Keratinocyte (primary cell): ENCODE measurements around the gene PIGT. TPM values are rescaled to one million over a fixed set of nuclear protein-coding genes. Genes with fewer than 3 reads are reported as not detected.
"Not testable (repeated sequence)": the region's sequence is repeated elsewhere in the genome, so short reads cannot be mapped to it uniquely, and the experiment has no call there.

Experiments used
- DNase-seq: peaks from one replicate; pipeline ENCODE4 v3.0.0-alpha.2; 2011; ENCODE audit warnings: low read depth, missing footprints, low spot score
- FAIRE-seq: peaks from 2 replicates; lab custom pipeline; 2011; peaks lifted over from hg19 to GRCh38; lab: Jason Lieb, UNC
- H2AFZ ChIP-seq: 2 replicates; pipeline ENCODE4 v1.6.0; 2012; ENCODE audit warnings: low read length, control low read depth, inconsistent platforms; ENCODE audit not compliant: control insufficient read depth
- H3K27ac ChIP-seq: 2 replicates; pipeline ENCODE4 v1.5.1; 2011; ENCODE audit warnings: low read length; ENCODE audit not compliant: control insufficient read depth, insufficient read depth
- H3K27me3 ChIP-seq: 3 replicates; pipeline ENCODE4 v1.6.0; 2011; ENCODE audit warnings: low read length; ENCODE audit not compliant: control insufficient read depth, insufficient read depth; ENCODE audit errors: extremely low read depth
- H3K36me3 ChIP-seq, 2 experiments: 2 replicates in 1 of 2; 3 replicates in 1 of 2; pipeline ENCODE4 v1.5.1; 2011; ENCODE audit warnings: low read length in 2 of 2, mild to moderate bottlenecking in 1 of 2; ENCODE audit not compliant: control insufficient read depth in 2 of 2, insufficient read depth in 2 of 2; ENCODE audit errors: extremely low read depth in 1 of 2
- H3K4me1 ChIP-seq: 3 replicates; pipeline ENCODE4 v1.5.1; 2011; ENCODE audit warnings: low read length; ENCODE audit not compliant: control insufficient read depth, insufficient read depth; ENCODE audit errors: extremely low read depth
- H3K4me2 ChIP-seq: 3 replicates; pipeline ENCODE4 v1.6.0; 2011; ENCODE audit warnings: low read depth, low read length; ENCODE audit not compliant: control insufficient read depth, insufficient read depth; ENCODE audit errors: extremely low read depth
- H3K4me3 ChIP-seq, 3 experiments: fragments of 200-600 bp in 1 of 3; sonication (generic) in 1 of 3; 2 replicates in 2 of 3; 3 replicates in 1 of 3; pipeline ENCODE4 v1.5.1; 2011 to 2016; ENCODE audit warnings: low read length in 3 of 3, mild to moderate bottlenecking in 3 of 3, control low read depth in 2 of 3, inconsistent platforms in 1 of 3, low read depth in 1 of 3, mixed read lengths in 1 of 3, mixed run types in 1 of 3, moderate library complexity in 1 of 3; ENCODE audit not compliant: control insufficient read depth in 2 of 3, insufficient read depth in 2 of 3; ENCODE audit errors: extremely low read depth in 1 of 3
- H3K79me2 ChIP-seq: 2 replicates; pipeline ENCODE4 v1.6.0; 2012; ENCODE audit warnings: low read length; ENCODE audit not compliant: control insufficient read depth, insufficient read depth
- H3K9ac ChIP-seq: 3 replicates; pipeline ENCODE4 v1.6.0; 2011; ENCODE audit warnings: low read length; ENCODE audit not compliant: control insufficient read depth, insufficient read depth; ENCODE audit errors: extremely low read depth
- H3K9me1 ChIP-seq: 3 replicates; pipeline ENCODE4 v1.6.0; 2011; ENCODE audit warnings: low read length; ENCODE audit not compliant: control insufficient read depth, insufficient read depth; ENCODE audit errors: extremely low read depth
- H3K9me3 ChIP-seq: 2 replicates; pipeline ENCODE4 v1.5.1; 2012; ENCODE audit warnings: low read depth, low read length; ENCODE audit not compliant: control insufficient read depth
- H4K20me1 ChIP-seq: 3 replicates; pipeline ENCODE4 v1.6.0; 2011; ENCODE audit warnings: low read length; ENCODE audit not compliant: control insufficient read depth, insufficient read depth; ENCODE audit errors: extremely low read depth
- EZH2 ChIP-seq: IDR thresholded peaks from one replicate; pipeline ENCODE4 v1.6.1; 2012; ENCODE audit warnings: inconsistent platforms, mild to moderate bottlenecking, low read length, moderate library complexity
- dilution Hi-C: fragments of 300-500 bp; cut with MboI; formaldehyde crosslinking; loops from one replicate; pipeline ENCODE4 v1.7.0; 2020; ENCODE audit warnings: low sequenced_read_pairs; ENCODE audit not compliant: extremely low pct_ligation_motif_present
- polyA plus RNA-seq, 5 experiments: library from polyadenylated mRNA; depleted of rRNA in 3 of 5; stranded (reverse) in 3 of 5; stranded (forward) in 1 of 5; unstranded in 1 of 5; fragments of >200 nt; gene quantifications; 1 replicate in 1 of 5; 2 replicates in 3 of 5; 3 replicates in 1 of 5; pipeline versions ENCODE4 v1.2.1 to v1.2.3, GENCODE V29; 2011 to 2012; ENCODE audit warnings: missing spikeins in 2 of 5, low read depth in 1 of 5, low replicate concordance in 1 of 5
- TF ChIP-seq, protein P1 (sequence below), 3 experiments: IDR thresholded peaks in 1 of 3; conservative IDR thresholded peaks in 1 of 3; optimal IDR thresholded peaks in 1 of 3; 2 replicates in 2 of 3; 3 replicates in 1 of 3; pipeline versions ENCODE3 to v1.5.1; 2011; ENCODE audit warnings: low read length in 3 of 3, mild to moderate bottlenecking in 3 of 3, moderate library complexity in 2 of 3, control low read depth in 1 of 3, inconsistent platforms in 1 of 3; ENCODE audit not compliant: insufficient read depth in 2 of 3; ENCODE audit errors: extremely low read depth in 1 of 3

Gene PIGT
- polyA plus RNA-seq, 1 donor (not counting 4 experiments of a cell fraction or from before 2014, with no cell fraction given), result 26.5 TPM

GRCh38 chr20:45470262-45470931 is 54.5 kb downstream of the PIGT start:
- peaks cover 5% of the 10 kb centered on the region for H3K4me1 ChIP-seq
- no peak overlapping the region for H3K27ac ChIP-seq
- TF ChIP-seq EZH2, result peak; percentile 53
- TF ChIP-seq, protein P1, sequence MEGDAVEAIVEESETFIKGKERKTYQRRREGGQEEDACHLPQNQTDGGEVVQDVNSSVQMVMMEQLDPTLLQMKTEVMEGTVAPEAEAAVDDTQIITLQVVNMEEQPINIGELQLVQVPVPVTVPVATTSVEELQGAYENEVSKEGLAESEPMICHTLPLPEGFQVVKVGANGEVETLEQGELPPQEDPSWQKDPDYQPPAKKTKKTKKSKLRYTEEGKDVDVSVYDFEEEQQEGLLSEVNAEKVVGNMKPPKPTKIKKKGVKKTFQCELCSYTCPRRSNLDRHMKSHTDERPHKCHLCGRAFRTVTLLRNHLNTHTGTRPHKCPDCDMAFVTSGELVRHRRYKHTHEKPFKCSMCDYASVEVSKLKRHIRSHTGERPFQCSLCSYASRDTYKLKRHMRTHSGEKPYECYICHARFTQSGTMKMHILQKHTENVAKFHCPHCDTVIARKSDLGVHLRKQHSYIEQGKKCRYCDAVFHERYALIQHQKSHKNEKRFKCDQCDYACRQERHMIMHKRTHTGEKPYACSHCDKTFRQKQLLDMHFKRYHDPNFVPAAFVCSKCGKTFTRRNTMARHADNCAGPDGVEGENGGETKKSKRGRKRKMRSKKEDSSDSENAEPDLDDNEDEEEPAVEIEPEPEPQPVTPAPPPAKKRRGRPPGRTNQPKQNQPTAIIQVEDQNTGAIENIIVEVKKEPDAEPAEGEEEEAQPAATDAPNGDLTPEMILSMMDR (optimal IDR thresholded peaks at IDR 0.05 in 1 of 3, IDR thresholded peaks at IDR 0.05 in 1 of 3, conservative IDR thresholded peaks at IDR 0.05 in 1 of 3; ENCODE audit: extremely low read depth in 1 of 3, insufficient read depth in 2 of 3, low read length in 3 of 3), result no peak
- DNase-seq, result no peak
- H3K36me3 ChIP-seq, result no peaks in the 10 kb centered on the region
- H3K4me3 ChIP-seq, result peak overlapping the region; percentile 10 to 29 (median 24)
- H3K9me1 ChIP-seq, result no peaks in the 10 kb centered on the region
- H3K4me2 ChIP-seq, result peak overlapping the region; percentile 67
- peaks cover 42% of the 10 kb centered on the region for H3K27me3 ChIP-seq
- H4K20me1 ChIP-seq, result no peaks in the 10 kb centered on the region
- H2AFZ ChIP-seq, result peak overlapping the region; percentile 54
- no peaks in the 10 kb centered on the region for H3K9me3 ChIP-seq
- dilution Hi-C loops, result no loop called here
- FAIRE-seq, result no peak
- H3K9ac ChIP-seq, result no peak overlapping the region
- no peaks in the 10 kb centered on the region for H3K79me2 ChIP-seq

DNA sequence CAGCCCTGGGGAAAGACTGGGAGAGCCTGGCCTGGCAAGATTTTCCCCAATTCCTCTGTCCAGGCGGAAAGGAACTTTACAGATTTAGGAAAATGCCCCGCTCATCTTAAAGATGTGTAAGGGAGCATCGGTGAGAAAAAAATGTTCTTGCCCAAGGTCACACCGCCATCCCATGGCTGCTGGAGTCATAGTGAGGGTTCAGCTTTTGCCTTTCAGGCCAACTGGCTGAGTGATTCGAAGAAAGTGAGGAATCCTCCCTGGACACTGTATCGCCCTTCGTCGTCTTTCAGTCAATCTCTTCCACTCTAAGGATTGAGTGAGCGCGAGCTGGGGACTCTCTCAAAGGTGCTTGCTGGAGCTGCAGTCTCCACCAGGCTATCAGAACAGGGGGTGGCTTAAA is 55.0 kb downstream of the PIGT start:
- peaks cover 42% of the 10 kb centered on the region for H3K27me3 ChIP-seq
- H3K9me1 ChIP-seq, result no peaks in the 10 kb centered on the region
- no peaks in the 10 kb centered on the region for H3K79me2 ChIP-seq
- no peak for FAIRE-seq
- TF ChIP-seq, protein P1 (optimal IDR thresholded peaks at IDR 0.05 in 1 of 3, IDR thresholded peaks at IDR 0.05 in 1 of 3, conservative IDR thresholded peaks at IDR 0.05 in 1 of 3; ENCODE audit: extremely low read depth in 1 of 3, insufficient read depth in 2 of 3, low read length in 3 of 3), result peak in 1 of 3 experiments; percentile 23
- peak; percentile 26 for TF ChIP-seq EZH2
- peak overlapping the region in 2 of 3 experiments; percentile 24 to 29 for H3K4me3 ChIP-seq
- H3K4me2 ChIP-seq, result peak overlapping the region; percentile 67
- peaks cover 5% of the 10 kb centered on the region for H3K4me1 ChIP-seq
- H3K9ac ChIP-seq, result no peak overlapping the region
- no peaks in the 10 kb centered on the region for H3K36me3 ChIP-seq
- H3K27ac ChIP-seq, result no peak overlapping the region
- no peaks in the 10 kb centered on the region for H3K9me3 ChIP-seq
- H2AFZ ChIP-seq, result no peak overlapping the region
- DNase-seq, result no peak
- dilution Hi-C loops, result no loop called here
- no peaks in the 10 kb centered on the region for H4K20me1 ChIP-seq

DNA sequence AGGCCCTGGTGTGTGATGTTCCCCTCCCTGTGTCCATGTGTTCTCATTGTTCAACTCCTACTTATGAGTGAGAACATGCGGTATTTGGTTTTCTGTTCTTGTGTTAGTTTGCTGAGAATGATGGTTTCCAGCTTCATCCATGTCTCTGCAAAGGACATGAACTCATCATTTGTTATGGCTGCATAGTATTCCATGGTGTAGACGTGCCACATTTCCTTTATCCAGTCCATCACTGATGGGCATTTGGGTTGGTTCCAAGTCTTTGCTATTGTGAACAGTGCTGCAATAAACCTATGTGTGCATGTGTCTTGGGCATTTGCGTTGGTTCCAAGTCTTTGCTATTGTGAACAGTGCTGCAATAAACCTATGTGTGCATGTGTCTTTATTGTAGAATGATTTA is 56.3 kb downstream of the PIGT start:
- H3K9me3 ChIP-seq, H3K79me2 ChIP-seq, FAIRE-seq, H3K36me3 ChIP-seq, H3K4me1 ChIP-seq, H4K20me1 ChIP-seq, DNase-seq, dilution Hi-C loops, H3K27ac ChIP-seq, H2AFZ ChIP-seq, H3K9ac ChIP-seq, H3K4me3 ChIP-seq, H3K9me1 ChIP-seq, H3K4me2 ChIP-seq: not testable (repeated sequence)
- H3K27me3 ChIP-seq, result peaks cover 42% of the 10 kb centered on the region
